Measurements from ENCODE around the gene PPM1L. TPM values are rescaled to one million over a fixed set of nuclear protein-coding genes. Genes with fewer than 3 reads are reported as not detected.

The PPM1L gene
- polyA plus RNA-seq, 5 donors, result 2.8 to 5.9 (median 4.9) TPM

GRCh38 chr3:160808838-160809237 lies 52.8 kb downstream of the PPM1L start:
- DNase-seq, result no peak

GRCh38 chr3:160809453-160809852 lies 53.4 kb downstream of the PPM1L start:
- no peak for DNase-seq

GRCh38 chr3:160810362-160811236 lies 54.6 kb downstream of the PPM1L start:
- DNase-seq, result no peak

- no peak for DNase-seq
Observed at GRCh38 chr3:160811237-160811548, 55.2 kb downstream of the PPM1L start.

GRCh38 chr3:160812304-160812703 lies 56.3 kb downstream of the PPM1L start:
- no peak for DNase-seq

- no peak for DNase-seq
Observed at GRCh38 chr3:160815280-160815679, 59.2 kb downstream of the PPM1L start.

GRCh38 chr3:160820022-160820421 lies 64.0 kb downstream of the PPM1L start:
- no peak for DNase-seq

GRCh38 chr3:160820430-160820829 lies 64.4 kb downstream of the PPM1L start:
- no peak for DNase-seq

- no peak for DNase-seq
Observed at GRCh38 chr3:160822936-160823335, 66.9 kb downstream of the PPM1L start.

- no peak for DNase-seq
Observed at GRCh38 chr3:160825311-160825800, 69.3 kb downstream of the PPM1L start.

GRCh38 chr3:160826408-160826807 lies 70.4 kb downstream of the PPM1L start:
- DNase-seq, result no peak

GRCh38 chr3:160826991-160827390 lies 71.0 kb downstream of the PPM1L start:
- DNase-seq, result no peak

GRCh38 chr3:160827516-160827915 lies 71.5 kb downstream of the PPM1L start:
- DNase-seq, result no peak

GRCh38 chr3:160828880-160829279 lies 72.8 kb downstream of the PPM1L start:
- DNase-seq, result no peak

GRCh38 chr3:160829486-160830009 lies 73.5 kb downstream of the PPM1L start:
- DNase-seq, result no peak

- DNase-seq, result peak; percentile 13 to 20
Observed at GRCh38 chr3:160830796-160831195, 74.8 kb downstream of the PPM1L start.

- no peak for DNase-seq
Observed at GRCh38 chr3:160831401-160831800, 75.4 kb downstream of the PPM1L start.

GRCh38 chr3:160837394-160837980 lies 81.5 kb downstream of the PPM1L start:
- no peak for DNase-seq

- no peak for DNase-seq
Observed at GRCh38 chr3:160840590-160840989, 84.6 kb downstream of the PPM1L start.

GRCh38 chr3:160841455-160841854 lies 85.4 kb downstream of the PPM1L start:
- DNase-seq, result no peak

GRCh38 chr3:160842021-160843005 lies 86.3 kb downstream of the PPM1L start:
- no peak for DNase-seq

Data from right lung (tissue), 5 donors.